Pancreas (tissue), 10 donors: ENCODE data around the gene CDK5R1. TPM values are rescaled to one million over a fixed set of nuclear protein-coding genes. Genes with fewer than 3 reads are reported as not detected.

ENCODE experiments used
- ATAC-seq, 4 donors: fragments of 200-7000 bp; cut with Tn5 transposase; one replicate each; pipeline versions ENCODE4 v1.8.0 to v1.9.1; 2020; ENCODE audit warnings: mild to moderate bottlenecking in 4 of 4, moderate library complexity in 4 of 4
- DNase-seq, 6 donors: peaks; one replicate each; pipeline ENCODE4 v3.0.0-alpha.2; 2020
- FAIRE-seq: peaks from 2 replicates; lab custom pipeline; 2012; peaks lifted over from hg19 to GRCh38; lab: Jason Lieb, UNC
- H3K27ac ChIP-seq, 4 donors: fragments of 200-600 bp; sonication (generic); 1 replicate in 3 of 4; 2 replicates in 1 of 4; pipeline versions ENCODE4 v1.5.0 to v1.8.0; 2020
- H3K27me3 ChIP-seq, 4 donors: fragments of 200-600 bp; one replicate each; pipeline ENCODE4 v1.8.0; 2021
- H3K36me3 ChIP-seq, 3 donors: fragments of 200-600 bp; sonication (generic) in 1 of 3; one replicate each; pipeline versions ENCODE4 v1.5.0 to v1.8.0; 2020 to 2021
- H3K4me1 ChIP-seq, 3 donors: fragments of 200-600 bp; one replicate each; pipeline ENCODE4 v1.8.0; 2021
- H3K4me3 ChIP-seq, 4 donors: fragments of 200-600 bp; sonication (generic) in 2 of 4; one replicate each; pipeline versions ENCODE4 v1.5.0 to v1.8.0; 2020 to 2021
- H3K9me3 ChIP-seq, 4 donors: fragments of 200-600 bp; one replicate each; pipeline ENCODE4 v1.8.0; 2021
- CTCF ChIP-seq, 4 donors: fragments of 200-600 bp; sonication (generic) in 3 of 4; IDR thresholded peaks; one replicate each; pipeline versions ENCODE4 v1.5.0 to v1.8.0; 2021; ENCODE audit warnings: antibody characterized with exemption in 4 of 4
- WGBS, 2 donors: extraction: QIAGEN DNeasy Blood & Tissue Kit; methylation state at CpG; one replicate each; pipeline ENCODE4 v1.1.7; 2013; 5-methylcytosine and 5-hydroxymethylcytosine counted together
- intact Hi-C, 3 donors: fragments of 100-400 bp; cut with DNase I; formaldehyde crosslinking; loops; one replicate each; pipeline versions ENCODE4 v1.11.1 to v1.14.2; 2022
- polyA plus RNA-seq, 2 donors: library from polyadenylated mRNA; stranded (reverse); fragments of 200-250 nt; gene quantifications; one replicate each; pipeline ENCODE4 v1.2.3, GENCODE V29; 2013
- total RNA-seq, 6 donors: library from RNA; stranded (reverse); fragmentation: NEBNext Ultra II Directional in 4 of 6; extraction: Animal tissue kit (Norgen Biotek cat#: 25700) in 4 of 6; gene quantifications; one replicate each; pipeline versions ENCODE4 v1.2.1 to v1.2.4, GENCODE V29; 2021 to 2023
- donor health status: healthy with polysubstance abuse.
- donor health status: DM: no; HTN: no; CAD: no; lungs with moderate emphysema.
- donor health status: DM: no; HTN: no; CAD: no.
- donor health status: control.
- donor health status: control.
- donor health status: Bipolar disorder and iron deficiency.
- donor health status: DM: yes; HTN: yes; CAD: no.
- donor health status: DM: no; HTN: no; CAD: no.
- donor health status: DM: no; HTN: no; CAD: no.
- donor health status: DM: yes; HTN: yes; CAD: no.

Gene CDK5R1
- total and polyA plus RNA-seq, 8 donors: 0.46 to 5.1 (median 1.0) TPM

- no peaks in the 10 kb centered on the region for H3K9me3 ChIP-seq
- 56 to 59% methylated on average over 31 of the region's 31 CpGs for WGBS, 2 donors
- H3K27ac ChIP-seq: no peak overlapping the region
- H3K27me3 ChIP-seq: no peaks in the 10 kb centered on the region
- H3K4me3 ChIP-seq: peak overlapping the region in 3 of 4 donors; percentile 10 to 52 (median 36)
- DNase-seq (no peak), ATAC-seq (no peak), FAIRE-seq (no peak)
- no peak for TF ChIP-seq CTCF (IDR thresholded peaks at IDR 0.05)
- intact Hi-C loops: no loop called here
- H3K4me1 ChIP-seq: no peaks in the 10 kb centered on the region
- H3K36me3 ChIP-seq: no peaks in the 10 kb centered on the region
Measured at GRCh38 chr17:32518646-32519227, 31.9 kb downstream of the CDK5R1 start.

- Histone ChIP-seq H3K4me3 (peak overlapping the region; percentile 10 to 52 (median 28)), H3K36me3 (no peaks in the 10 kb centered on the region), H3K27ac (no peak overlapping the region), H3K9me3 (no peaks in the 10 kb centered on the region), H3K4me1 (no peaks in the 10 kb centered on the region), H3K27me3 (no peaks in the 10 kb centered on the region)
- intact Hi-C loops: no loop called here
- FAIRE-seq (no peak), DNase-seq (peak; percentile 16 to 80 (median 44)), ATAC-seq (peak; percentile 46 to 89 (median 78))
- WGBS, 2 donors: 3 to 5% methylated on average over 30 to 61 of the region's 61 CpGs
- no peak for TF ChIP-seq CTCF (IDR thresholded peaks at IDR 0.05)
Measured at GRCh38 chr17:32519228-32520103, 32.7 kb downstream of the CDK5R1 start.

- WGBS, 2 donors: 79 to 82% methylated on average over 17 of the region's 17 CpGs
- FAIRE-seq: no peak
- Histone ChIP-seq H3K4me3 (peak overlapping the region in 1 of 4 donors; percentile 52), H3K27me3 (no peaks in the 10 kb centered on the region), H3K27ac (no peak overlapping the region), H3K36me3 (no peaks in the 10 kb centered on the region), H3K4me1 (no peaks in the 10 kb centered on the region), H3K9me3 (no peaks in the 10 kb centered on the region)
- no peak for TF ChIP-seq CTCF (IDR thresholded peaks at IDR 0.05)
- peak in 2 of 4 donors; percentile 10 to 34 for ATAC-seq
- intact Hi-C loops: no loop called here
- DNase-seq: no peak
Measured at GRCh38 chr17:32520104-32520701, 33.4 kb downstream of the CDK5R1 start.

GRCh38 chr17:32520737-32521404 lies 34.1 kb downstream of the CDK5R1 start:
- no peaks in the 10 kb centered on the region for H3K9me3 ChIP-seq
- H3K27ac ChIP-seq: no peak overlapping the region
- no peak for FAIRE-seq
- intact Hi-C loops: no loop called here
- no peaks in the 10 kb centered on the region for H3K4me1 ChIP-seq
- 94 to 97% methylated on average over 9 of the region's 9 CpGs for WGBS, 2 donors
- no peaks in the 10 kb centered on the region for H3K36me3 ChIP-seq
- TF ChIP-seq CTCF (IDR thresholded peaks at IDR 0.05): no peak
- H3K27me3 ChIP-seq: no peaks in the 10 kb centered on the region
- ATAC-seq: no peak
- no peak for DNase-seq
- no peak overlapping the region for H3K4me3 ChIP-seq
